HG02938 (cell line): ENCODE data around the gene RARA.
"Not testable (repeated sequence)": the region's sequence is repeated elsewhere in the genome, so short reads cannot be mapped to it uniquely, and the experiment has no call there.

Source experiments
- ATAC-seq: cut with Tn5 transposase; IDR thresholded peaks from one replicate; pipeline ENCODE4 v1.9.1; 2021; ENCODE audit warnings: mild to moderate bottlenecking, moderate library complexity; ENCODE audit not compliant: unreplicated experiment

The RARA gene

DNA sequence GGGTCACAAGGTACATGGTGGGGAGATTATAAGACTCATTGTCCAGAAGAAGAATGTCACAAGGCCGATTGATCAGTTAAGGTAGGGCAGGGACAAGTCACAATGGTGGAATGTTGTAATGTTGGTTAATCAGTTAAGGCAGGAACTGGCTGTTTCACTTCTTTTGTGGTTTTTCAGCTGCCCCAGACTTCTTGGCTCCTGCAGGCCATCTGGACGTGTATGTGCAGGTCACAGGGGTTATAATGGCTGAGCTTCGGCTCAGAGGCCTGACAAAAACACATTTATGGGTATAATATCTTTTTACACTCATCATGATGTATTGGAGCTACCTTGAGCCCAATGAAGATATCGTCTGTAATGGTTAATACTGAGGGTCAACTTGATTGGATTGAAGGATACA, 63.7 kb downstream of the RARA start:
- not testable (repeated sequence) for ATAC-seq

DNA sequence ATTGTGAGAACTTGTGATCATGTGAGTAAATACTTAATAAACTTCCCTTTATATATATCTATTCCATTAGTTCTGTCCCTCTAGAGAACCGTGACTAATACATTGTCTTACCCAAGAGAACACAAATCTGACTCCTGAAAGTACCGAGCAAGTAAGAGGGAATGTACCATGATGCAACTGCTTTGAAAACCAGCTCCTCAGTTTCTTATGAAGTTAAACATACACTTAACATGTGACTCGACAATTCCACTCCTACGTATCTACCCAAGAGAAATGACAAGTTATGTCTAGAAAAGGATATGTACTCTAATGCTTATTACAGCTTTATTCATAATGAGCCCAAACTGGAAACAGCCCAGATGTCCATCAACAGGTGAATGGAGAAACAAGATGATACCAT, 64.3 kb downstream of the RARA start:
- ATAC-seq: no peak

DNA sequence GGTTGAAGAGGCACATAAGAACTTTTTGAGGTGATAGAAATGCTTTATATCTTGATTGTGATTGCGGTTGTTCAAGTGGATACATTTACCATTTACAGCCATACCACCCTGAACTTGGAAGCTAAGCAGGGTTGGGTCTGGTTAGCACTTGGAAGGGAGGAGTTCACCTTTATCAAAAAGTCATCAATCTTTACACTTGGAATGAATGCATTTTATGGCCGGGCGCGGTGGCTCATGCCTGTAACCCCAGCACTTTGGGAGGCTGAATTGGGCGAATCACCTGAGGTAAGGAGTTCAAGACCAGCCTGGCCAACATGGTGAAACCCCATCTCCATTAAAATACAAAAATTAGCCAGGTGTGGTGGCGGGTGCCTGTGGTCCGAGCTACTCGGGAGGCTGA, 65.0 kb downstream of the RARA start:
- ATAC-seq: no peak

DNA sequence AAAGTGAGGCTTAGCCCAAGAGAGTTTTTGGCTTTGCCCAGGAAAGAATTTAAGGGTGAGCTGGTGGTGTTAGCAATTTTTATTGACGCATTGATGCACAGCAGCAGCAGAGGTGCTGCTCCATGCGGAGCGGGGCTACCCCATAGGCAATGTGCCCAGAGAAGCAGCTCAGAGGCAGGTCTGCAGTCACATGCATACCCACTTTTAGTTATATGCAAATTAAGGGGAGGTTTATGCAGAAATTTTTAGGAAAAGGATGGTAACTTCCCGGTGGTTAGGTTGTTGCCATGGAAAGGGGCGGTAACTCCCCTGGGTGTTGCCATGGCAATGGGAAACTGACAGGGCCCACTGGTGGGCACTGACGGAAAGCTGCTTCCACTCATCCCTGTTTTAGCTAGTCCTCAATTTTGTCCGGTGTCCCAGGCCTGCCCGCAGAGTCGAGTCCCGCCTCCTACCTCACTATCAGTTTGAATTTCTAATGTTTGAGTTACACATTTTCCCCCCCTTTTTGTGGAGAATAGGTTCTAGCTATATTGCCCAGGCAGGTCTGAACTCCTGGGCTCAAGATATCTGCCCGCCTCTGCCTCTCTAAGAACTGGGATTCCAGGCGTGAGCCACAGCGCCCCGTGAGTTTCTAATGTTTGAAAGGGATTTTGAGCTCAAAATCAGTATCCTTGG, 66.0 kb downstream of the RARA start:
- ATAC-seq: no peak

DNA sequence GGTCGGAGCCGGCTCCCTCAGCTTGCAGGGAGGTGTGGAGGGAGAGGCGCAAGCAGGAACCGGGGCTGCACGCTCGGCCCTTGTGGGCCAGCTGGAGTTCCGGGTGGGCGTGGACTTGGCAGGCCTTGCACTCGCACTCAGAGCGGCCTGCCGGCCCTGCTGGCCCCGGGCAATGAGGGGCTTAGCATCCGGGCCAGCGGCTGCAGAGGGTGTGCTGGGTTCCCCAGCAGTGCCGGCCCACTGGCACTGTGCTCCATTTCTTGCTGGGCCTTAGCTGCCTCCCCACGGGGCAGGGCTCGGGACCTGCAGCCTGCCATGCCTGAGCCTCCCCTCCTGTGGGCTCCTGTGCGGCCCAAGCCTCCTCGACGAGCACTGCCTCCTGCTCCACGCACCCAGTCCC, 66.8 kb downstream of the RARA start:
- not testable (repeated sequence) for ATAC-seq

DNA sequence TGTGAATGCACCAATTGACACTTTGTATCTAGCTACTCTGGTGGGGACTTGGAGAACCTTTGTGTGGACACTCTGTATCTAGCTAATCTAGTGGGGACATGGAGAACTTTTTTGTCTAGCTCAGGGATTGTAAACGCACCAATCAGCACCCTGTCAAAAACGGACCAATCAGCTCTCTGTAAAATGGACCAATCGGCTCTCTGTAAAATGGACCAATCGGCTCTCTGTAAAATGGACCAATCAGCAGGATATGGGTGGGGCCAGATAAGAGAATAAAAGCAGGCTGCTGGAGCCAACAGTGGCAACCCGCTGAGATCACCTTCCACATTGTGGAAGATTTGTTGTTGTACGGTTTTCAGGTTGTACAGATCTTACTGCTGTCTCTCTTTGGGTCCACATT, 67.6 kb downstream of the RARA start:
- not testable (repeated sequence) for ATAC-seq

DNA sequence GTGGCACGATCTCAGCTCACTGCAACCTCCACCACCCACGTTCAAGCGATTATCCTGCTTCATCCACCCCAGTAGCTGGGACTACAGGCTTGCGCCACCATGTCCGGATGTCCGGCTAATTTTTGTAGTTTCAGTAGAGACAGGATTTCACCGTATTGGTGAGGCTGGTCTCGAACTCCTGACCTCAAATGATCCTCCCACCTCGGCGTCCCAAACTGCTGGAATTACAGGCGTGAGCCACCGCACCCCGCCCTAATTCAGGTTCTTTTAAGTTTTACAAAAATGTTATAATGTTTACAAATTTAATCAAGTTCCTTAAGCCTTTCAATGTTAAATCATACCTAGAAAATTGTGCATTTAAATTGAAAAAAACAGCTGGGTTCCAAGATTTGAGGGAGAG, 68.9 kb downstream of the RARA start:
- no peak for ATAC-seq

DNA sequence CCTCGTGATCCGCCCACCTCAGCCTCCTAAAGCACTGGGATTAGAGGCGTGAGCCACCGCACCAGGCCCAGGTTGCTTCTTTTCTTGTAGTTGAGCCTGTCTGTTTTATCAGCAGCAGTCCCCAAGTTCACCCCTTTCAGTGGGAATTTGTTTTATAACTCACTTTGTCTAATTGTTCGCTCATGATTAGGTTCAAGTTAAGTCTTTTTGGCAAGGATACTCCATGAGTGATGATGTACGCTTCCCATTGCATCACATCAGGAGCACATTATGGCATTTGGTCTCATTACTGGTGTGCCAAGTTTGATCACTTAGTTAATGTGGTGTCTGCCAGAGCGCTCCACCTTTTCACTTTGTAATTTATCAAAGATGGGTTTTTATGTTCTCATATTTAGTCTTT, 70.0 kb downstream of the RARA start:
- ATAC-seq: no peak

DNA sequence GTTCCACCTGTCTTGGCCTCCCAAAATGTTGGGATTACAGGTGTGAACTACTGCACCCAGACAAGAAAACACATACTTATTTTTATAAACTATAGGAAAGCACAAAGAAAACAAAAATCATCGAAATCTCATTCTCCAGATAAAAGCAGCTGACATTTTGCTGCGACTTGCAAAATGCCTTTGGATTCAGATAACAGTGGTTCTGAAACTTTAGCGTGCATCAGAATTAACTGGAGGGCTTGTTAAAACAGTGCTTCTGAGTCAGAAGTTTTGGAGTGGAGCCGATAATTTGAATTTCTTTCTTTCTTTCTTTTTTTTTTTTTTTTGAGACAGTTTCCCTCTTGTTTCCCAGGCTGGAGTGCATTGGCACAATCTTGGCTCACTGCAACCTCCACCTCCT, 73.3 kb downstream of the RARA start:
- no peak for ATAC-seq

DNA sequence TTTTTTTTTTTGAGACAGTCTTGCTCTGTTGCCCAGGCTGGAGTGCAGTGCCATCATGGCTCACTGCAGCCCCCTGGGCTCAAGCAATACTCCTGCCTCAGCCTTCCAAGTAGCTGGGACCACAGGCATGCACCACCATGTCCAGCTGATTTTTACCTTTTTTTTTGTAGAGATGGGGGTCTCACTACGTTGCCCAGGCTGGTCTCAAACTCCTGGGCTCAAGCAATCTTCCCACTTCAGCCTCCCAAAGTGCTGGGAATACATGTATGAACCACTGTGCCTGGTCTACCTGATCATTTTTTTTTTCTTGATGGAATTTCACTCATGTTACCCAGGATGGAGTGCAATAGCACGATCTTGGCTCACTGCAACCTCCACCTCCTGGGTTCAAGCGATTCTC, 77.6 kb downstream of the RARA start:
- not testable (repeated sequence) for ATAC-seq

DNA sequence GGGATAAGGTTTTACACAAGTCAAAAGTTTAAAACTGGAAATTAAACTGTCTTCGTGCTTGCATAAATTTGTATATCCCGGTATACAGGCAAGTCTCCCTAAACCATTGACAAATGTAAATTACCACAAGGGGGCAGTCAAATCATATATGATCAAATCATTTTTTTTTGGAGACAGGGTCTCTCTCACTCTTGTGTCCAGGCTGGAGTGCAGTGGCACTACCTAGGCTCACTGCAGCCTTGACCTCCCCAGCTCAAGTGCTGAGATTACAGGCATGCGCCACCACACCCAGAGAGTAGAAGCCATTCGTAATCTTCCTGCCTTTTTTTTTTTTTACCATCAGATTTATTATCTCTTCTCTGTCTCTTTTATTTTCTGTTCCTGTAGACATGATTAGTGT, 90.2 kb downstream of the RARA start:
- ATAC-seq: no peak

DNA sequence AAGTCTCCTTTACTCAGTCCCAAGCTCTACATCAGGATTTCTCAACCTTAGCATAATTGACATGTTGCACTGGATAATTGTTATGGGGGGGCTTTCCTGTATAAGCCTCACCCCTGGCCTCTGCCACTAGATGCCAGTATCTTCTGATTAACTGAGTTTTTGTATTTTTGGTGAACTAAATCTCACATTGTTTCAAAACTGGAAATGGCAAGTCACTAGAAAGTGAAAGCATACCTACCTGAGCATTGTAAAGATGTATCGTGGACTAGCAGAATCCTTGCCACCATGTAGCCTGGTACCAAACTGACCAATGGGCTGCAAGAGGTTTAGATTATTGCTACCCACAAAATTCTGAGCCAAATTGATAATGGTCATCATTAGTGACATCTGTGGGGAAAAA, 93.7 kb downstream of the RARA start:
- no peak for ATAC-seq

DNA sequence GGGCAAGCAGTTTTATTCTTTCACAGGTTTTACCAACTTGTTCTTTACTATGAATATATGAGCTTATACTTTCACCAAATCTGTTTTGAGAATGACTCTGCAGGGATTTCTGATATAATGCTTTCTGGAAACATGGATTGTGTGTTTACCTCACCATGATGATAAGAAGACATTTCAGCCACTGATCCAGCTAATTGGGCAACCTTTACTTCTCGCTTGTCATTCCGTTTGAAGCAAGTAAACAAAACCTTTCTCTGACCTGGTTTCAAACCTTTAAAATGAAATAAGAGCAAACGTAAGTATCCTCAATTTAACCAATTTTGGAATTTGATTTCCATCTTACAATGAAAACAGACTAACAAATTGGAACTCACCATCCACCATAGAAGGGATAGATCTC, 95.0 kb downstream of the RARA start:
- no peak for ATAC-seq
